ENCODE measurements around the gene ZNF154. TPM values are rescaled to one million over a fixed set of nuclear protein-coding genes. Genes with fewer than 3 reads are reported as not detected.
A peak's percentile ranks its signal among the peaks of the same experiment; 100 is the strongest.
"Not testable (repeated sequence)": the region's sequence is repeated elsewhere in the genome, so short reads cannot be mapped to it uniquely, and the experiment has no call there.

Gene ZNF154
- under 0.01 and 0.99 TPM in 2 replicates for total RNA-seq

GRCh38 chr19:57708641-57709361 is at the start of gene ZNF154:
Gene ZNF154 (minus strand): TSS chr19:57709204. CDS start chr19:57708971, 233 bp downstream.
- DNase-seq (ENCODE audit: low read depth in 2 of 2): peak in 1 of 2 donors; percentile 23

GRCh38 chr19:57757941-57758340 is 48.9 kb upstream of the ZNF154 start:
- no peak for DNase-seq (ENCODE audit: low read depth in 2 of 2)

GRCh38 chr19:57755031-57755430 is 46.0 kb upstream of the ZNF154 start:
- no peak for DNase-seq (ENCODE audit: low read depth in 2 of 2)

GRCh38 chr19:57754091-57754673 is 45.2 kb upstream of the ZNF154 start:
- DNase-seq (ENCODE audit: low read depth in 2 of 2): no peak

GRCh38 chr19:57748029-57748428 is 39.0 kb upstream of the ZNF154 start:
- no peak for DNase-seq (ENCODE audit: low read depth in 2 of 2)

- DNase-seq (ENCODE audit: low read depth in 2 of 2): no peak
Observed at GRCh38 chr19:57747472-57747807, 38.4 kb upstream of the ZNF154 start.

- peak; percentile 88 to 90 for DNase-seq (ENCODE audit: low read depth in 2 of 2)
Observed at GRCh38 chr19:57746580-57747471, 37.8 kb upstream of the ZNF154 start, which contains the start of gene ZNF776. Gene ZNF776 (plus strand): TSS chr19:57746815. CDS start chr19:57747059, 244 bp downstream.

- DNase-seq (ENCODE audit: low read depth in 2 of 2): not testable (repeated sequence)
Observed at GRCh38 chr19:57738770-57739169, 29.8 kb upstream of the ZNF154 start.

- peak; percentile 33 to 50 for DNase-seq (ENCODE audit: low read depth in 2 of 2)
Observed at GRCh38 chr19:57738320-57738719, 29.3 kb upstream of the ZNF154 start.

- DNase-seq (ENCODE audit: low read depth in 2 of 2): no peak
Observed at GRCh38 chr19:57720878-57721277, 11.9 kb upstream of the ZNF154 start.

- no peak for DNase-seq (ENCODE audit: low read depth in 2 of 2)
Observed at GRCh38 chr19:57719901-57720519, 11.0 kb upstream of the ZNF154 start.

GRCh38 chr19:57719424-57719823 is 10.4 kb upstream of the ZNF154 start:
- no peak for DNase-seq (ENCODE audit: low read depth in 2 of 2)

GRCh38 chr19:57712222-57712621 is 3.2 kb upstream of the ZNF154 start:
- no peak for DNase-seq (ENCODE audit: low read depth in 2 of 2)

- no peak for DNase-seq (ENCODE audit: low read depth in 2 of 2)
Observed at GRCh38 chr19:57709616-57710015, 612 bp upstream of the ZNF154 start.

- no peak for DNase-seq (ENCODE audit: low read depth in 2 of 2)
Observed at GRCh38 chr19:57706346-57706745, 2.7 kb downstream of the ZNF154 start.

- DNase-seq (ENCODE audit: low read depth in 2 of 2): no peak
Observed at GRCh38 chr19:57701625-57702024, 7.4 kb downstream of the ZNF154 start.

GRCh38 chr19:57689750-57690149 is 19.3 kb downstream of the ZNF154 start:
- DNase-seq (ENCODE audit: low read depth in 2 of 2): no peak

- DNase-seq (ENCODE audit: low read depth in 2 of 2): no peak
Observed at GRCh38 chr19:57688011-57688763, 20.8 kb downstream of the ZNF154 start.

- no peak for DNase-seq (ENCODE audit: low read depth in 2 of 2)
Observed at GRCh38 chr19:57687363-57688010, 21.5 kb downstream of the ZNF154 start.

- no peak for DNase-seq (ENCODE audit: low read depth in 2 of 2)
Observed at GRCh38 chr19:57686727-57687126, 22.3 kb downstream of the ZNF154 start.

All from lung microvascular endothelial cell (primary cell).